GM19328 (cell line): ENCODE measurements around the gene ECHDC3.

Experiments
- ATAC-seq: cut with Tn5 transposase; IDR thresholded peaks from one replicate; pipeline ENCODE4 v1.9.1; 2021; ENCODE audit warnings: mild to moderate bottlenecking, moderate library complexity; ENCODE audit not compliant: unreplicated experiment

Gene ECHDC3

GRCh38 chr10:11746883-11747539 lies 4.8 kb downstream of the ECHDC3 start:
- ATAC-seq = no peak

DNA sequence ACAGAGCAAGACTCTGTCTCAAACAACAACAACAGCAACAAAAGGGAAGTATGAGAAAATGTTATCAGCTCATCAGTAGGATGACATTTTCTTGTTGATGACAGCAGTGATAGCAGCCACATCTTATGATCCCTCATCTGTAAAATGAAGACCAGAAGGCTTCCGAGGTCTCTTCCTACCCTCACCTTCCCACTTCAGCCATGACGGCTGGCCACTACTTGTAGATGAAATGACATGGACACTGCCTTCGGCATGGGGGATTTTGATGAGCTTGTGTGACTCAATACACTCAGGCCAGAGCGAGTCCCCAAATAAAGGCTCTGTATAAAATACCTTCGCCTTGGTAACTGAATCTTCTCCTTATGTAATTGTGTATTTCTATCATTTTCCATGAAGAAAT lies 6.7 kb downstream of the ECHDC3 start:
- no peak for ATAC-seq

- ATAC-seq = no peak
These were observed 8.2 kb downstream of the ECHDC3 start for GRCh38 chr10:11750420-11750819.

DNA sequence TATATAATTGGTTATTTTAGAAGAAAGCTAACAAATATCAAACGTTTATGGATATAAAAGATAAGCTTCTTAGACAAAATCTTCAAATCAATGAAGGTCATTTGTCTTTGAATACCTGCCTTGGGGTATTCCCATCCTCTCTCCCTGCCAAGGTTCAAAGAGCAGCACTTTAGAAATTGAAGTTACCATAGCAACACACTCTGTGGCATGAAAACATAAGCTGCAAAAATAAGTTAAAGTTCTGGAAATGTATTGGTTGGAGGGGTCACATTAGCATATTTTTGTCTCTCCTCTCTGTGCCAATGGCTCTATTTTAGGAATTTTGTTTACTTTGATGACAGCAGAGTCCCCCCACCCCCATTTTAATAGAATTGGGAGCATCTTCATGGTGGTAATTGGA lies 12.0 kb downstream of the ECHDC3 start:
- no peak for ATAC-seq

GRCh38 chr10:11754620-11755019 lies 12.4 kb downstream of the ECHDC3 start:
- no peak for ATAC-seq

DNA sequence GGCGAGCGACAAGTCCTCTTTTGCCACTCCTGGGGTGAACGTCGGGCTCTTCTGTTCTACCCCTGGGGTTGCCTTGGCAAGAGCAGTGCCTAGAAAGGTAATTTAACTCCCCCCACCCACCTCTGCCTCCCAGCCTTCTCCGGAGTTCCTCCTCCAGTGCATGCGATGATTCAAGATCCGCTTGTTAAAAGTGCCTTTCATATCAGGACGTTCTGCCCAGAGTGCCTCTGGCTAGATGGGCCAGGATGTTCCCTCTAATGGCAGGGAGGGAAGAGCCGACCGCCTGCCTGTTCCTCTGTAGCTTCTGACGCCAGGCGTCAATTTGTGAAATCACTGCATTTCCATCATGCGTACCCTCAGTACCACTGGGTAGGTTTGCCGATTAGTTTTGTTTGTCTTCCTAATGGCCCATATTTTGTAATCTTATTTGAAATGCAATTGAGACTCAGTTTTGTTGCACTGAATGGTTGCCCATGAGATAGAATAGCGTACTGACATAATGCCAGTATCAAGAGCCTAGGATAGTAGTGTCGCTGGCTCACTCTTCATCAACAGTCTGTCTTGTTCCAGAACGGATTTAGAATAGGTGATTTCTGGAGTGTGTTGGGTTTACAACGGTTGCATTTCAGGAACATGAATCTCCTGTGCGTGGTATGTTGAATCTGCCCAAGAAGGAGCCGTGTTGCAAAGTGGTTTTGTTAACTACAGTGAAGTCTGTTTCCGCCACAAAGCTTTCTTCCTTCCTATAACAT lies 13.5 kb downstream of the ECHDC3 start:
- no peak for ATAC-seq

DNA sequence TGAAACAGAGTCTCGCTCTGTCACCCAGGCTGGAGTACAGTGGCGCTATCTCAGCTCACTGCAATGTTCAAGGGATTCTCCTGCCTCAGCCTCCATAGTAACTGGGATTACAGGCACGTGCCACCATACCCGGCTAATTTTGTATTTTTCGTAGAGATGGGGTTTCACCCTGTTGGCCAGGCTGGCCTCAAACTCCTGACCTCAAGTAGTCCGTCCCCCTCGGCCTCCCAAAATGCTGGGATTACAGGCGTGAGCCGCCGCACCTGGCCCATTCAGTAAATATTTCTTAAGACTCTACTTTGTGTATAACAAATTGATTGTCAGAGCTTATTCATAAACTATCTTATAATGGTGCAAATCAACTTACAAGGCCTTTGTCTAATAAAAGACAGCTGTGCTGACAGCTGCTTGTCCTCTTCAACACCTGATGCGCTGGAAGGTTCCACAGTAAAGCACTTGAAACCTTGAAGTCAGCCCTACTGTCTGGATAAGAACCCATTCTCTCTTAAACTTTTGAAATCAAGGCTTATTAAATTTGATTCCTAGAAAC lies 14.7 kb downstream of the ECHDC3 start:
- ATAC-seq = no peak

DNA sequence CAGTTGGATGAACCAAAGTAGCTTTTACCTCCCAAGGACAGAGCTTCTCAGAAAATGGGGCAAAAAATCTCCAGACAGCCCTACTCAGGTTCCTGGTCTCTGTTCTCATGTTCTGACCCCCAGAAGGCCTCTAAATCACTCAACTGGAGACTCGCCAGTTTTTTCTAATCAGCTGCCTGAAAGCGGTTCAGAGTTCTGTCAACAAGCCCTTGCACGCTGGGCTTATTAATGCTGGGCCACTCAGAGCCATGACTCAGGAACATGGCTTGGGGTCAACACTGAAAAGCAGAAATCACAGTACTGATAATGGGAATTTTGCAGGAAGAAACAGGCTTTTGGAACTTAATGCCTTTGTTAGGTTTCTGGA lies 15.3 kb downstream of the ECHDC3 start:
- no peak for ATAC-seq

GRCh38 chr10:11757821-11758463 lies 15.8 kb downstream of the ECHDC3 start:
- peak; percentile 98 for ATAC-seq

- no peak for ATAC-seq
These were observed 16.5 kb downstream of the ECHDC3 start for GRCh38 chr10:11758527-11759236.

DNA sequence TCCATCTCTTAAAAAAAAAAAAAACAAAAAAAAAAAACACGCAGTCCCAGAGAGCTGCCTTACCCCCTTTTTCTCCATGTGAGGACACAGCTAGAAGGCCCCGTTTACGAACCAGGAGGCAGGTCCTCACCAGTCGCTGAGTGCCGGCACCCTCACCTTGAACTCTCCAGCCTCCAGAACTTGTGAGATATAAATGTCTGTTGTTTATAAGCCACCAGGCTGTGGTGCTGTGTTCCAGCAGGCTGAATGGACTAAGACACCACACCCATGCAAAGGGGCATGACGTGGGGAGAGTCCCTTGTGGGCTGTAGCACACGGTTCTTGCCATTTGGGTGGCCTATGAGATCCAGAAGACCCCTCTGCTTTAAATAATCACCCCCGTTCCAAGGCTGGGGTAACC lies 17.2 kb downstream of the ECHDC3 start:
- ATAC-seq = no peak

DNA sequence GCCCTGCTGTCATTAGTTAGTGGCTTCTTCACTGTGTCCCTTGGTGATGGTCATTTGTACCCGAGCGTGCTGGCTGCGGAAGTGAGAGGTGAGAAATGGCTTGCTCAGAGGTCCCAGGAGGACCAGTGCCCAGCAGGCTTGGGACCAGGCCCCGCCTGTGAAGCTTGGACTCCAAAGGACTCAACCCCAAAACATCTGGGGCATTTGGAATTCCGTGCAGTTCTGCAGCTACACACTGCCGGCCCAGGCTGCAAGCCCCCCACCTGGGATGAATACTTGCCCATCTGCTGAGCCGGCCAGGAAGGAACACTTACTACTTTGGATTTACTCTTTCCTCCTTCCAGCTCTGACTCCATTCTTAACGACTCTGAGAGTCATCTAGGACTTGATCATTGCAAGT lies 18.0 kb downstream of the ECHDC3 start:
- ATAC-seq = no peak

GRCh38 chr10:11760861-11761260 lies 18.7 kb downstream of the ECHDC3 start:
- ATAC-seq = no peak

DNA sequence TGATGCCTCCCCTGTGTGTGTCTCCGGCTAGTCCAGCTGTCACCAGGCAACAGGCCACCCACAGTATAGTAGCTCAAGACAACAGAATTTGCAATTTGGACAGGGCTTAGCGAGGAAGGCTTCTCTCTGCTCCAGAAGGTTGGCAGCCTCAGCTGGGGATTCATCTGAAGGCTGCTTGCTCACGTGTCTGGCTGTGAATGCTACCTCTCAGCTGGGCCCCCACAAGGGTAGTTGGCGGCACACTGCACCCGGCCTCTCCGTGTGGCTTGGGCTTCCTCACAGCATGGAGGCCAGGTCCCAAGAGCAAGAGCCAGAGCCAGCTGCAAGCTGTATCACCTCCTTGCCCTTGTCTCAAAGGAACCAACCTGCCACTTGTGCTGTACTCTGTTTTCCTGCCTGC lies 19.2 kb downstream of the ECHDC3 start:
- ATAC-seq = no peak

DNA sequence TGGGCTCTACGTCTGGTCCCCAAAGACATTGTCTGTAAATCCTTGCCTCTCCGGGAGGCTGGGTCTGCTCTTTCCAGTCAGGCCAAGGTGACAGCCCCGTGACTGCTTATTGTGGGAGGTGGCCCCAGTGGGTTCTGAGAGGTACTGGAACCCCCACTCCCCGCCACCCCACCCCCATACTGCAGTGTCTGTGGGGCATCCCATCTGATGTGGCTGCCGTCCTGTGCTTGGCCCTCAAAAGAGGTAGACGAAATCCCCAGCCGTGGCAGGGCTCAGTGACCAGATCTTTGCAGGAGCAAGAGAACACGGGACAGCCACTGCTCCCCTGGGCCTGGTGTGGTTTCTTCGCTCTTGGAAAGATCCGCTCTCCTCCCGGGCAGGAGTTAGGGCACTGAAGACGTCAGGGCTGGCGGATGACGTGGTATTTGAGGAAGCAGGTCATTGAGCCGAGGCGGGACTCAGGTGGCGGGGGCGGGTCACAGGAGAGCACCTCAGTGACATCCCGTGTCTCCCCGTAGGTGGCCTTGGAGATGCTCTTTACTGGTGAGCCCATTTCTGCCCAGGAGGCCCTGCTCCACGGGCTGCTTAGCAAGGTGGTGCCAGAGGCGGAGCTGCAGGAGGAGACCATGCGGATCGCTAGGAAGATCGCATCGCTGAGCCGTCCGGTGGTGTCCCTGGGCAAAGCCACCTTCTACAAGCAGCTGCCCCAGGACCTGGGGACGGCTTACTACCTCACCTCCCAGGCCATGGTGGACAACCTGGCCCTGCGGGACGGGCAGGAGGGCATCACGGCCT lies 20.7 kb downstream of the ECHDC3 start:
- ATAC-seq = no peak

- no peak for ATAC-seq
These were observed 21.3 kb downstream of the ECHDC3 start for GRCh38 chr10:11763501-11763861.

- ATAC-seq = no peak
These were observed 23.0 kb downstream of the ECHDC3 start for GRCh38 chr10:11765141-11765540.

GRCh38 chr10:11772575-11773288 lies 30.6 kb downstream of the ECHDC3 start:
- ATAC-seq = no peak

DNA sequence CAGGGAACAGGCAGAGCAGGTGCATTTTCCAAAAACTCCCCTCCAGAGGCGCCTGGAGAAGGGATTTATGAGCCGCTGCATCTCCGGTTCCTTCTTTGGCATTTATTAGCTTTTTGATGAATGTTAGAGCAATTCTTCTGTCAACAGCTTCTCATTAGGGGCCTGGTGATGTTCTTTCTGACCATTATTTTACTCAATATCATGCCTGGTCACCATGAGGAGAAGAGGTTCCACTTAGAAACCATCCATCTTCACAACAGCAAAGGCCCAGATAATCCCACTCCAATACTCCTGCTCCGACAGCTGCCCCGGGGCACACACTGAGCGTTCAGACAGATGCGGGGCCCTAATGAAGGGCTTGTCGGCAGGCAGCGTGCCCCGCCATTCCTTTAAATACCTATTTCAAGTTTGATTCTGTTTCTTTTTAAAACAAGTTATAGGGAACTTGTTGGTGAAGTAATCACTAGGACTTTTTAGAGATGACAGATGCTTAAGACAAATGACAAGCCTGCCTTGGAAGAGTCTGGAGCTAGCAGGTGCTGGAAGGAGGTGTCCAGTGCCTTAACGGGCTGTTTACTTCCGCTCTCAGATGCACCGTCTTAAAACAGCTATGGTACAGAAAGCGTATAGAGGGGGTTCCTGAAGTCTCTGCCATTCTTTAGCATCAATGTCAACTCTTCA lies 31.7 kb downstream of the ECHDC3 start:
- ATAC-seq = no peak
